Suprapubic skin (tissue), 4 donors: ENCODE data around the gene TKT.

Experiments used
- CTCF ChIP-seq, 2 donors: fragments of 200-600 bp in 1 of 2; fragments of 450-650 bp in 1 of 2; sonication (generic) in 1 of 2; IDR thresholded peaks; one replicate each; pipeline ENCODE4 v1.5.1; 2016 to 2019; ENCODE audit warnings: antibody characterized with exemption in 2 of 2, mild to moderate bottlenecking in 1 of 2, moderate library complexity in 1 of 2
- POLR2A ChIP-seq, 2 donors: fragments of 450-650 bp; IDR thresholded peaks; one replicate each; pipeline ENCODE4 v1.6.1; 2017; ENCODE audit warnings: antibody characterized with exemption in 2 of 2, mild to moderate bottlenecking in 2 of 2, moderate library complexity in 2 of 2
- POLR2AphosphoS5 ChIP-seq, 3 donors: sonication (generic); formaldehyde crosslinking; IDR thresholded peaks; one replicate each; pipeline ENCODE4 v1.6.1; 2017; ENCODE audit warnings: antibody characterized with exemption in 3 of 3

DNA sequence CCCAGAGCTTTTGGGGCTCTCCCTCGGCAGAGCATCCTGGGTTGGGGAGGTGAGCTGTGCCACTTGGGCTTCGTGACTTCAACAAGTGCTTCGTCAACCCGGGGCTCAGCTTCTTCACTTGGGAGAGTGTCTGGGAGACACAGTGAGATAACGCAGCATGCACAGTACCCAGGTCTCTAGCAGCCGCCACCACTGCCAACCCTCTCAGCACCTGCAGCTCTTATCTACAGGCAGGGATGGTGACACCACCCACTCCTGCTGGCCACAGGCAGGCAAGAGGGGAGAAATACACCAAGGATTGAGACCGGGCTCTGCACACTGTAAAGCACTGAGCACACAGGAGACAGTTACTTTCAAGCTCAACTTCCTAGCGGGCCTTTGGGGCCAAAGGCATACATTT, 11.6 kb downstream of the TKT start:
- TF ChIP-seq CTCF (IDR thresholded peaks at IDR 0.05): no peak
- TF ChIP-seq POLR2A (IDR thresholded peaks at IDR 0.05): no peak
- no peak for TF ChIP-seq POLR2AphosphoS5 (IDR thresholded peaks at IDR 0.05)
